Peyer's patch (tissue), 4 donors: ENCODE measurements around the gene SLC6A3.

Experiments
- CTCF ChIP-seq, 6 experiments: fragments of 450-650 bp in 4 of 6; fragments of 200-600 bp in 2 of 6; sonication (generic) in 1 of 6; IDR thresholded peaks; one replicate each; pipeline ENCODE4 v1.5.1; 2017 to 2019; ENCODE audit warnings: antibody characterized with exemption in 6 of 6, mild to moderate bottlenecking in 3 of 6, moderate library complexity in 1 of 6
- POLR2A ChIP-seq, 2 donors: fragments of 450-650 bp; IDR thresholded peaks; one replicate each; pipeline ENCODE4 v1.5.1; 2017; ENCODE audit warnings: antibody characterized with exemption in 2 of 2, mild to moderate bottlenecking in 2 of 2, moderate library complexity in 2 of 2

GRCh38 chr5:1363160-1363559 lies 82.1 kb downstream of the SLC6A3 start:
- TF ChIP-seq POLR2A (IDR thresholded peaks at IDR 0.05) (no peak), CTCF (IDR thresholded peaks at IDR 0.05) (no peak)
